Esophagus (tissue), 2 donors: ENCODE results near the gene DCC. TPM values are rescaled to one million over a fixed set of nuclear protein-coding genes. Genes with fewer than 3 reads are reported as not detected.

Experiments
- H3K27ac ChIP-seq, 2 donors: one replicate each; pipeline ENCODE4 v1.5.1; 2013; ENCODE audit warnings: low read depth in 2 of 2, mild to moderate bottlenecking in 2 of 2, inconsistent platforms in 1 of 2, low read length in 1 of 2, moderate library complexity in 1 of 2
- H3K27me3 ChIP-seq, 2 donors: one replicate each; pipeline ENCODE4 v1.6.1; 2013; ENCODE audit warnings: low read length in 2 of 2, control low read depth in 1 of 2, mild to moderate bottlenecking in 1 of 2; ENCODE audit not compliant: insufficient read depth in 2 of 2, control insufficient read depth in 1 of 2
- H3K36me3 ChIP-seq, 2 donors: one replicate each; pipeline ENCODE4 v1.6.1; 2013; ENCODE audit warnings: low read length in 1 of 2; ENCODE audit not compliant: control insufficient read depth in 2 of 2, insufficient read depth in 2 of 2
- H3K4me1 ChIP-seq, 2 donors: one replicate each; pipeline ENCODE4 v1.6.1; 2013; ENCODE audit warnings: low read length in 1 of 2; ENCODE audit not compliant: control insufficient read depth in 2 of 2, insufficient read depth in 2 of 2
- H3K4me3 ChIP-seq, 2 donors: one replicate each; pipeline ENCODE4 v1.5.1; 2013; ENCODE audit warnings: low read length in 2 of 2, mild to moderate bottlenecking in 2 of 2, low read depth in 1 of 2, moderate library complexity in 1 of 2
- H3K9me3 ChIP-seq, 2 donors: one replicate each; pipeline ENCODE4 v1.6.1; 2013; ENCODE audit warnings: mild to moderate bottlenecking in 2 of 2, low read depth in 1 of 2, low read length in 1 of 2, moderate library complexity in 1 of 2; ENCODE audit not compliant: control insufficient read depth in 2 of 2, insufficient read depth in 1 of 2
- WGBS, 2 donors: extraction: QIAGEN DNeasy Blood & Tissue Kit; methylation state at CpG; one replicate each; pipeline ENCODE4 v1.1.7; 2013; 5-methylcytosine and 5-hydroxymethylcytosine counted together
- polyA plus RNA-seq, 2 donors: library from polyadenylated mRNA; stranded (reverse); fragments of 200-250 nt; gene quantifications; one replicate each; pipeline ENCODE4 v1.2.3, GENCODE V29; 2013
- donor health status: healthy with polysubstance abuse.
- donor health status: Bipolar disorder and iron deficiency.

Gene DCC
- polyA plus RNA-seq, 2 donors = not detected

DNA sequence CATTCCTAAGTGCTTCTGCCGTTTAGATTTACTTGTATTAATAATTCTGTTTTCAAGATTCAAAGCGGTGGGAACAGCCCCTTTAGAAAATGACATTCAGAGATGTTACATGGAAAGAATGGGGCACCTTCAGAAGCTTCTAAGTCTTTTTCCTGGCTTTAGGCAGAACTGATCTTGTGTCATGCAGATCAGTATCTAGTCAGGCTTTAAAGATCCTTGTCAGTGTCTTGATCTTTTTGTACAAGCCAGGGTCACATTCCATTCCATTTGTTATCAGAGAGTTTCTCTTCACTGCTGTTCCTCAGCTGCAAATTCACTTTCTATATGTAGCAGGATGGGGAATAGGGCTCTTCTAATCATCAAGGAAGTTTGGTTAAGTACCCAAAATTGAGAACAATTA is 275.3 kb downstream of the DCC start:
- H3K27me3 ChIP-seq = no peaks in the 10 kb centered on the region
- no peaks in the 10 kb centered on the region for H3K4me1 ChIP-seq
- no peak overlapping the region for H3K4me3 ChIP-seq
- H3K9me3 ChIP-seq = no peaks in the 10 kb centered on the region
- no peaks in the 10 kb centered on the region for H3K36me3 ChIP-seq
- H3K27ac ChIP-seq = no peak overlapping the region
- 62% methylated on average over 2 of the region's 2 CpGs for WGBS, 2 donors

- H3K9me3 ChIP-seq = no peaks in the 10 kb centered on the region
- no peaks in the 10 kb centered on the region for H3K27me3 ChIP-seq
- no peaks in the 10 kb centered on the region for H3K36me3 ChIP-seq
- no peaks in the 10 kb centered on the region for H3K4me1 ChIP-seq
- H3K4me3 ChIP-seq = no peak overlapping the region
- H3K27ac ChIP-seq = no peak overlapping the region
- 73 to 78% methylated on average over 3 of the region's 3 CpGs for WGBS, 2 donors
Measured at GRCh38 chr18:52615943-52616342, 275.9 kb downstream of the DCC start.

DNA sequence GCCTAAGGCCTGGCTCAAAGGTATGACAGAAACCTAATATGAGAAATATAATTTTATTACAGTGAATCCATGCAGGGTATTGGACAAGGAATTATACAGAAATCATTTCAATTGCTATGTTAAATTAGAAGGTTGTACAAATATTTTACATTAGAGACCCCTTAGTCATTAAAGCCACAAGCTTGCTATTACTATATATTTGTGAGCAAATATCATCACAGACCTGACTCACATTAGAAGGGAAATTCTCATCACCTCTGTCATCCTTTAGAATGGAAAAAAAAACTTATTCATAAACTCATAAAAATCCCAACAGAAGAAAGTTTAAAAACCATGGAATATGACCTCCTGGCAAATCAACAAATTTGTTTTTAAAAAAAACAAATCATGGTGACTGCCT is 277.9 kb downstream of the DCC start:
- H3K27me3 ChIP-seq = no peaks in the 10 kb centered on the region
- H3K4me3 ChIP-seq = no peak overlapping the region
- no peaks in the 10 kb centered on the region for H3K4me1 ChIP-seq
- no peaks in the 10 kb centered on the region for H3K9me3 ChIP-seq
- no peaks in the 10 kb centered on the region for H3K36me3 ChIP-seq
- no peak overlapping the region for H3K27ac ChIP-seq

DNA sequence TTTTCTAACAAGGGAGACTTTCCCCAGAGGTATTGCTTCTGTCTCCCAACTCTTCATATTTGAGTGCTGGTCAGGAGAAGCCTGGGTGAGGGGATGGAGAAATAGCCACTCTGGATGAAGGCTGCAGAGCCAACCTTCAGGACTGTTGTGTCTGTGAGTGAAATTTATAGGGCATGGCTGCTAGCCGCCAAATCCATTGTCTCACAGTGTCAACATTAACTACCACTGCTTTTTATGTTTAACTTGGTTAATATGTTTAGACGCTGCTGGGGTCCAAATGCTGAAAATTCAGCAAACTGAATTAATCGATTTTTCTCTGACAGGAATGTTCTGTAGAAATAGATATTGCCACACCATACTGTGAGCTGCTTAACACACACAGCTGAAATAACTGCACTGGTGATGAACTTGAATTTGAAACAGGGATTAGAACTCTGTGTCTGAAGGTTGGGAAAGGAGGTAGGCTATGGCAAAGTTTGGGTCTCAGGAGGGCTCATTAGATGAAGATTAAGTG is 281.0 kb downstream of the DCC start:
- Histone ChIP-seq H3K4me3 (no peak overlapping the region), H3K4me1 (no peaks in the 10 kb centered on the region), H3K27ac (no peak overlapping the region), H3K9me3 (no peaks in the 10 kb centered on the region), H3K36me3 (no peaks in the 10 kb centered on the region), H3K27me3 (no peaks in the 10 kb centered on the region)
- WGBS, 2 donors = 65 to 66% methylated on average over 3 of the region's 3 CpGs

GRCh38 chr18:52624702-52625101 is 284.7 kb downstream of the DCC start:
- no peaks in the 10 kb centered on the region for H3K9me3 ChIP-seq
- H3K27me3 ChIP-seq = no peaks in the 10 kb centered on the region
- H3K36me3 ChIP-seq = no peaks in the 10 kb centered on the region
- no peaks in the 10 kb centered on the region for H3K4me1 ChIP-seq
- 88 to 90% methylated on average over 5 of the region's 5 CpGs for WGBS, 2 donors
- H3K4me3 ChIP-seq = no peak overlapping the region
- no peak overlapping the region for H3K27ac ChIP-seq

DNA sequence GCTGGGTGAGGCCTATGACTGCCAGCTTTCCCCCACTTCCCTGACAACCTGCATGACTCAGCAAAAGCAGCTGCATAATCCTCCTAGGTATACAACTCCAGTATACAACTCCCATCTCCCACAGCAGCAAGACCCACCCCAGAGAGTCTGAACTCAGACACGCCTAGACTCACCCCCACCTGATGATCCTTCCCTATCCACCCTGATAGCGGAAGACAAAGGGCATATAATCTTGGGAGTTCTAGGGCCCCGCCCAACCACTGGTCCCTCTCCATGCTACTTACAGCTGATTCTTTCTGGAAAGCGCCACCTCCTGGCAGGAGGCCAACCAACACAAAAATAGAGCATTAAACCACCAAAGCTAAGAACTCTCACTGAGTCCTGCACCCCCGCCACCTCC is 296.5 kb downstream of the DCC start:
- Histone ChIP-seq H3K27ac (no peak overlapping the region), H3K36me3 (no peaks in the 10 kb centered on the region), H3K9me3 (peaks cover 0 to 2% of the 10 kb centered on the region in 2 donors), H3K4me3 (no peak overlapping the region), H3K4me1 (no peaks in the 10 kb centered on the region), H3K27me3 (no peaks in the 10 kb centered on the region)
- 87 to 91% methylated on average over 5 of the region's 5 CpGs for WGBS, 2 donors

DNA sequence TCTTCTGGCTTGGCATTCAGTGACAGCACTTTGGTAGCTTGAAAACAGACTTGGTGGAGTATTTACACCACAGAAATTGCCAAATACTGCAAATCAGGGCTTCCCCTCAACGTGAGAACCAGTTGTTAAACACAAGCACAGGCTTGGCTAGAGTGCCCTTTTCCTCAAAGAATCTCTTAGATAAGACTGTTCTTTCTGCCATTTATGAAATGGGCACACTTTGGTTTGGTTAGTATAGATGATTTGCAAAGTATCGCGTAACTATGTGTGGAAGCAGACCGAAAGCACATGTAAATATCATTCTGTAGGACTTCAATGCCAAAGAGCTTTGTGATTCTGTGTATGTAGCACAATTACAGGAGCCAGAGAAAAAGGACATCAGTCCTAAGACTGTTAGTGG is 308.2 kb downstream of the DCC start:
- no peaks in the 10 kb centered on the region for H3K27me3 ChIP-seq
- H3K4me3 ChIP-seq = no peak overlapping the region
- 81 to 85% methylated on average over 4 of the region's 4 CpGs for WGBS, 2 donors
- no peak overlapping the region for H3K27ac ChIP-seq
- H3K4me1 ChIP-seq = no peaks in the 10 kb centered on the region
- H3K9me3 ChIP-seq = peaks cover 2 to 4% of the 10 kb centered on the region in 2 donors
- H3K36me3 ChIP-seq = no peaks in the 10 kb centered on the region

DNA sequence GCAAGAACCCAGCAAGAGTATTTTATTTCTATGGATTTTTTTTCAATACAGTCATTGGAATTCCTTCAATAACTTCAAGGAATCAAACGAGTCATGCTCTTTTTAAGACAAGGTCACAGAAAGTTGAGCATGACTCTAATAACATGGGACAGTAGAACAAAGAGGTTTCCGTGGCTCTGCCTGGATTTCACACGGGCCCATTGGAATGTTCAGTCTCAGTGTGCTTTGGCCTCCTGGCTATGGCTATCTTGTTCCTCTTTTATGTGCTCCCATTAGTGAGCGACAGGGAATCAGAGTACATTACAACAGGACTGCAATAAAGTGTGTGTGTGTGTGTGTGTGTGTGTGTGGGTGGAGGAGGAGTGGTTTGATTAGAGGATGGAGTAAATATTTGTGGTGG is 312.4 kb downstream of the DCC start:
- Histone ChIP-seq H3K4me3 (no peak overlapping the region), H3K36me3 (no peaks in the 10 kb centered on the region), H3K9me3 (peaks cover 0 to 4% of the 10 kb centered on the region in 2 donors), H3K4me1 (no peaks in the 10 kb centered on the region), H3K27me3 (no peaks in the 10 kb centered on the region), H3K27ac (no peak overlapping the region)
- WGBS, 2 donors = 37 to 43% methylated on average over 4 of the region's 4 CpGs

DNA sequence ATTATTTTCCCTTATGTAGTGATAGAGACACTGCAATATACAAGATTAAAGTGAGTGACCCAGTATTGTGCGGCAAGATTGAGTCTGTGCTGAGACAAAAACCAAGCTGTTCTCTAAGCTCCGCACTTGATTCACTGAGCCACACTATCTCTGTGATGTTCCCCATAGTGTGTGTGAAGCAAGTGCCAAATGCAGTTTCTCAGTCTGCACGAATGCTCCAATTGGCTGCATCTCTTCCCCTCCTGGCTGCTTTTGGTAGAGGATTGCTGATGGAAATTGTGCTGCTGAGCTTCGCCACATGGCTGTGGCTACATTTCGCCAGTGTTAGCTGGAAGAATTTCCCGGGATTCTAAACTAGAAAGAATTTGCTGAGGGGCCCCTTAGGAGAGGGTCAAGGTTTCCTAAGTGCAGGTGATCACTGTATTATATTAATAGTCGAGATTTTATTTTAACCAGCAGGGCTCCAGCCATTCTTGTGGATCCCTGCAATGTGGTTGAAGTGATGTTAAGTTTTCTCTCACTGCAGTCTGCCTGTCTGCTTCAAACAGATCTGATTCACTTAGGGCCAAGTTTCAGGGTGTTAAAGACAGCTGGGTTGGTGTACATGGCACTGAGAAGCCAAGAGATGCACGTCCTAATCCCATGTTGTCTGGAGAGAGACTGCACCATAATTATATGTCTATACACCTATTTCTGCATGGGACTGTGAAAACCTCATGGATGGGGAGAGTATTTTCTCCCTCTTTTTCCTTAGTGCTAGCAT is 317.2 kb downstream of the DCC start:
- Histone ChIP-seq H3K9me3 (peaks cover 2% of the 10 kb centered on the region in 2 donors), H3K4me1 (no peaks in the 10 kb centered on the region)
- WGBS, 2 donors = 65 to 72% methylated on average over 8 of the region's 8 CpGs

DNA sequence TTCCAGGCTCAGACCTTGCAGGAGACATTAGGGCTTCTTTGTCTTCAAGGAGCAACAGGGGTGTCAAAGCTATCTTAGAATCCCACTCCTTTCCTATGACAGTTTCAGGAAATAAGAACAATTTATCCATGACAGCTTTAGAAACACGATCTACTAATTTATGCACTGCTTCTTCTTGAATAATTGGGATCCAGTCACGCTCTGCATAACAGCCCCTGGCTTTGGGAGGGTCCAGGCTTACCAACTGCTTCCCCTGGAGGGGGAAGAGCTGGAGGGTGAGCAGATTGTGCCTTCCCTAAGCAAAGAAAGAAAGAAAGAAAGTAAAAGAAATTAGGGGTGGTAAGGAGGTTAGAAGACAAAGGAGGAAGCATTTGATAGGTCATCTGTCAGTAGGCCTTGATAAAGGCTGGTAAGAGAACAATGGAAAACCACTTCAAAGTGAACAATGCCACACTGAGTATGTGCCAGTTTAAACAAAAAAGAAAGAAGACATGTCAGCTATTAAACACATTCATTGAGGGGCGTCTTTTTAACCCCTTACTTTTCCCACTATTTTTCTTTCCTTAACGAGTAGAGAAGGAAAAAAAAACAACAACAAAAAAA is 327.6 kb downstream of the DCC start:
- 34 to 53% methylated on average over 4 of the region's 4 CpGs for WGBS, 2 donors
- Histone ChIP-seq H3K4me3 (no peak overlapping the region), H3K27ac (no peak overlapping the region), H3K27me3 (no peaks in the 10 kb centered on the region), H3K9me3 (no peaks in the 10 kb centered on the region), H3K4me1 (no peaks in the 10 kb centered on the region), H3K36me3 (no peaks in the 10 kb centered on the region)

More for the DNA sequence above, 317.2 kb downstream of the DCC start:
- Histone ChIP-seq H3K27ac (no peak overlapping the region), H3K36me3 (no peaks in the 10 kb centered on the region), H3K4me3 (no peak overlapping the region), H3K27me3 (no peaks in the 10 kb centered on the region)
